ENCODE data around the gene MCTP1.

DNA sequence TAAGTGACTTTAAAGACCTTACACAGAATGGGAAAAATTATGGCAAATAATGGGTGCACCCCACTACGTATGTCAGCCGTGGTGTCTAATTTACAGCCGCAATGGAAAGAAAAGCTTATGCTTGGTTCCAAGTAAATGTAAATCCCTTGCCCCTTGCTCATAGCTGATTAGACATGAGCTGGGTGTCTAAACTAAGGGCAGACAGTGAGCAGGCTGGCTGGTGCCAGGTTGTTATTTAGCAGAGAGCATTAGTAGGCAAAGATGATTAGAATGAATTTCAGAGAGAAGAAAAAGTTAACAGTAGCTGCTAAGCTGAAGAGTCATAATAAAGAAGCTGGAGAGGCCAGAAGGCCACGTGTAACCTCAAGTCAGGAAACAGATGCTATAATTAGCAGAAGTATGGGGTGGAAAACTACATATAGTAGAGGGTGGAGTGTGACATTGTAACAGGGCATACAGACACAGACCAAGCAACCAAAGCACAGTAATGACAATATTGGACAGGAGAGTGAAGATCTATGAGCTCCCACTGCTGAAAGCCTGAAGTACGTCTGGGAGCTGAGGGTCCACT lies 257.7 kb downstream of the MCTP1 start:
- TF ChIP-seq, protein P1, sequence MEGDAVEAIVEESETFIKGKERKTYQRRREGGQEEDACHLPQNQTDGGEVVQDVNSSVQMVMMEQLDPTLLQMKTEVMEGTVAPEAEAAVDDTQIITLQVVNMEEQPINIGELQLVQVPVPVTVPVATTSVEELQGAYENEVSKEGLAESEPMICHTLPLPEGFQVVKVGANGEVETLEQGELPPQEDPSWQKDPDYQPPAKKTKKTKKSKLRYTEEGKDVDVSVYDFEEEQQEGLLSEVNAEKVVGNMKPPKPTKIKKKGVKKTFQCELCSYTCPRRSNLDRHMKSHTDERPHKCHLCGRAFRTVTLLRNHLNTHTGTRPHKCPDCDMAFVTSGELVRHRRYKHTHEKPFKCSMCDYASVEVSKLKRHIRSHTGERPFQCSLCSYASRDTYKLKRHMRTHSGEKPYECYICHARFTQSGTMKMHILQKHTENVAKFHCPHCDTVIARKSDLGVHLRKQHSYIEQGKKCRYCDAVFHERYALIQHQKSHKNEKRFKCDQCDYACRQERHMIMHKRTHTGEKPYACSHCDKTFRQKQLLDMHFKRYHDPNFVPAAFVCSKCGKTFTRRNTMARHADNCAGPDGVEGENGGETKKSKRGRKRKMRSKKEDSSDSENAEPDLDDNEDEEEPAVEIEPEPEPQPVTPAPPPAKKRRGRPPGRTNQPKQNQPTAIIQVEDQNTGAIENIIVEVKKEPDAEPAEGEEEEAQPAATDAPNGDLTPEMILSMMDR (IDR thresholded peaks at IDR 0.05; ENCODE audit: low read length) = no peak
- no peak for TF ChIP-seq EZH2 (optimal IDR thresholded peaks at IDR 0.05; ENCODE audit: low read depth, low read length)

Data from MM.1S (cell line).